Ovary (tissue), 3 donors: ENCODE measurements around the gene MTCH1.

Source experiments
- POLR2A ChIP-seq: fragments of 450-650 bp; IDR thresholded peaks from one replicate; pipeline ENCODE4 v1.6.1; 2017; ENCODE audit warnings: antibody characterized with exemption, mild to moderate bottlenecking, moderate library complexity
- TF ChIP-seq, protein P1 (sequence below), 3 donors: fragments of 450-650 bp in 2 of 3; fragments of 200-600 bp in 1 of 3; IDR thresholded peaks; one replicate each; pipeline versions ENCODE4 v1.5.1 to v1.8.0; 2016 to 2022; ENCODE audit warnings: antibody characterized with exemption in 3 of 3, mild to moderate bottlenecking in 1 of 3
- donor health status: DM: no; HTN: no; CAD: no.

GRCh38 chr6:37016995-37017394 lies 31.0 kb upstream of the MTCH1 start:
- TF ChIP-seq, protein P1, sequence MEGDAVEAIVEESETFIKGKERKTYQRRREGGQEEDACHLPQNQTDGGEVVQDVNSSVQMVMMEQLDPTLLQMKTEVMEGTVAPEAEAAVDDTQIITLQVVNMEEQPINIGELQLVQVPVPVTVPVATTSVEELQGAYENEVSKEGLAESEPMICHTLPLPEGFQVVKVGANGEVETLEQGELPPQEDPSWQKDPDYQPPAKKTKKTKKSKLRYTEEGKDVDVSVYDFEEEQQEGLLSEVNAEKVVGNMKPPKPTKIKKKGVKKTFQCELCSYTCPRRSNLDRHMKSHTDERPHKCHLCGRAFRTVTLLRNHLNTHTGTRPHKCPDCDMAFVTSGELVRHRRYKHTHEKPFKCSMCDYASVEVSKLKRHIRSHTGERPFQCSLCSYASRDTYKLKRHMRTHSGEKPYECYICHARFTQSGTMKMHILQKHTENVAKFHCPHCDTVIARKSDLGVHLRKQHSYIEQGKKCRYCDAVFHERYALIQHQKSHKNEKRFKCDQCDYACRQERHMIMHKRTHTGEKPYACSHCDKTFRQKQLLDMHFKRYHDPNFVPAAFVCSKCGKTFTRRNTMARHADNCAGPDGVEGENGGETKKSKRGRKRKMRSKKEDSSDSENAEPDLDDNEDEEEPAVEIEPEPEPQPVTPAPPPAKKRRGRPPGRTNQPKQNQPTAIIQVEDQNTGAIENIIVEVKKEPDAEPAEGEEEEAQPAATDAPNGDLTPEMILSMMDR (IDR thresholded peaks at IDR 0.05) = no peak
- no peak for TF ChIP-seq POLR2A
